CD4-positive, alpha-beta T cell (primary cell): ENCODE results near the gene STK40. TPM values are rescaled to one million over a fixed set of nuclear protein-coding genes. Genes with fewer than 3 reads are reported as not detected.
A peak's percentile ranks its signal among the peaks of the same experiment; 100 is the strongest.

ENCODE experiments used
- ATAC-seq: fragments of 200-7000 bp; cut with Tn5 transposase; one replicate; pipeline ENCODE4 v1.10.0; 2022; ENCODE audit warnings: mild to moderate bottlenecking; ENCODE audit not compliant: poor library complexity
- CTCF ChIA-PET: fragments of 350-600 bp; sonication (Branson Sonifier 250); formaldehyde crosslinking; loops from one replicate; lab custom pipeline; 2021; ENCODE audit warnings: antibody characterized with exemption, inconsistent platforms; lab: Charles Lee
- POLR2A ChIA-PET: fragments of 350-600 bp; sonication (Branson Sonifier 250); formaldehyde crosslinking; loops from one replicate; lab custom pipeline; 2021; ENCODE audit warnings: antibody characterized with exemption, inconsistent platforms; lab: Charles Lee
- DNase-seq, 14 experiments: peaks; one replicate each; pipeline ENCODE4 v3.0.0-alpha.2; 2013 to 2020; ENCODE audit warnings: mixed read lengths in 2 of 14
- H3K27ac ChIP-seq, 2 donors: one replicate each; pipeline versions ENCODE4 v1.5.1 to v1.7.0; 2013; ENCODE audit warnings: low read length in 2 of 2, low read depth in 1 of 2, mild to moderate bottlenecking in 1 of 2
- H3K27me3 ChIP-seq, 2 experiments: 1 replicate in 1 of 2; 2 replicates in 1 of 2; pipeline versions ENCODE4 v1.6.1 to v1.7.0; 2013; ENCODE audit warnings: low read length in 2 of 2, control low read depth in 1 of 2, mild to moderate bottlenecking in 1 of 2, moderate library complexity in 1 of 2; ENCODE audit not compliant: insufficient read depth in 2 of 2, control insufficient read depth in 1 of 2
- H3K36me3 ChIP-seq: one replicate; pipeline ENCODE4 v1.6.1; 2013; ENCODE audit warnings: low read length, control low read depth; ENCODE audit not compliant: insufficient read depth
- H3K4me1 ChIP-seq: one replicate; pipeline ENCODE4 v1.6.1; 2013; ENCODE audit warnings: low read length, control low read depth; ENCODE audit not compliant: insufficient read depth
- H3K4me3 ChIP-seq: one replicate; pipeline ENCODE4 v1.5.1; 2013; ENCODE audit warnings: mild to moderate bottlenecking, low read length, moderate library complexity
- H3K9me3 ChIP-seq, 2 experiments: 1 replicate in 1 of 2; 2 replicates in 1 of 2; pipeline versions ENCODE4 v1.6.1 to v1.7.0; 2013; ENCODE audit warnings: low read length in 2 of 2, mild to moderate bottlenecking in 2 of 2, control low read depth in 1 of 2, moderate library complexity in 1 of 2; ENCODE audit not compliant: control insufficient read depth in 1 of 2, insufficient read depth in 1 of 2
- H3K27ac Mint-ChIP-seq: one replicate; pipeline ENCODE4 v1.8.0; 2020; ENCODE audit warnings: mixed read lengths
- H3K27me3 Mint-ChIP-seq: one replicate; pipeline ENCODE4 v1.8.0; 2021; ENCODE audit warnings: mixed read lengths
- H3K36me3 Mint-ChIP-seq: one replicate; pipeline ENCODE4 v1.8.0; 2021; ENCODE audit warnings: low read depth, mixed read lengths
- H3K4me1 Mint-ChIP-seq: one replicate; pipeline ENCODE4 v1.8.0; 2021; ENCODE audit warnings: low read depth, mixed read lengths
- H3K4me3 Mint-ChIP-seq: one replicate; pipeline ENCODE4 v1.8.0; 2020; ENCODE audit warnings: mild to moderate bottlenecking, mixed read lengths
- H3K9me3 Mint-ChIP-seq: one replicate; pipeline ENCODE4 v1.8.0; 2020; ENCODE audit warnings: mixed read lengths
- CTCF ChIP-seq: fragments of 200-600 bp; IDR thresholded peaks from one replicate; pipeline ENCODE4 v1.8.0; 2022; ENCODE audit warnings: antibody characterized with exemption, mild to moderate bottlenecking
- intact Hi-C, 2 experiments: fragments of 100-400 bp; cut with DNase I in 1 of 2; cut with micrococcal nuclease in 1 of 2; formaldehyde crosslinking; loops; one replicate each; pipeline versions ENCODE4 v1.15.1 to v1.9.0; 2023 to 2025; cut with DNase I, micrococcal nuclease
- total RNA-seq, 174 experiments: library from RNA in 2 of 174; stranded (reverse) in 2 of 174; gene quantifications; one replicate each; pipeline ENCODE4 v1.2.3 and lab custom pipeline; 2021 to 2026

The STK40 gene
- total RNA-seq, 2 experiments from 2014 or later = 17.8 to 20.7 TPM

DNA sequence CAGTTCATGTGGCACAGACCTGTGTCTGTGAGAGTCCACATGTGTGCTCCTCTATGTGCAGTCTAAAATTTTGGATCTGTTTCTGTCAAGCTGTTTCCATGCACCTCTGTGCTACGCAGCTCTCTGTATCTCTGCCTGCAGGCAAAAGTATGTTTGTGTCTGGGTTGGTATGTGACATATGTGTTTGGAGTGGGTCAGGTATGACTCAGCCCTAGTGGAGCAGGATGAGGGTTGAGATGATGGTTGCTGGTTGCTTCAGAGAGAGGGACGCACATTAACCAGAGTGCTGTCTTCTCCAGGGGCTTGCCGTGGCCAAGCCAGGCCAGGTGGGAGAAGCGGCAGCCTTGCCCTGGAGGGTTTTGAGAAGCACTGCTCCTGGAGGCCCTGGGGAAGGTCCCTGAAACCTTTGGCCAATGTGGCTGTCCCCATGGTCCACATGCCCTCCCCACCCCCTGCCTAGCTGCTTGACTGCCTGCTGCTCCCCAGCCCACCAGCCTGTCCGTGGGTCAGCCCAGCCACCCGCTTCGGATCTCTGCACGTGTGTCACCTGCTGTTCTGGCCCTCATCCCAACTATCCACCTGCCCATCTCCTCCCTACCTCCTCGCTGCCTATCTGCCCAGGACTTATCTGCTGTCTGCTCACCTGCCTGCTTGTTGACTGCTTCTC lies 58.2 kb downstream of the STK40 start:
- ChIA-PET CTCF (interaction anchor here (1.3 kb wide), 1 partner anchor 41 kb away, joined by 3 read pairs; no protein-coding TSS in a partner anchor), POLR2A (no interaction called here)
- peaks cover 28% of the 10 kb centered on the region for H3K4me1 ChIP-seq
- no peak overlapping the region for H3K27ac Mint-ChIP-seq
- no peak for TF ChIP-seq CTCF
- H3K9me3 ChIP-seq = no peaks in the 10 kb centered on the region
- H3K4me1 Mint-ChIP-seq = peaks cover 18% of the 10 kb centered on the region
- no peaks in the 10 kb centered on the region for H3K27me3 ChIP-seq
- H3K27ac ChIP-seq = no peak overlapping the region
- ATAC-seq (no peak), DNase-seq (no peak)
- no peaks in the 10 kb centered on the region for H3K36me3 Mint-ChIP-seq
- H3K4me3 Mint-ChIP-seq = no peak overlapping the region
- no peaks in the 10 kb centered on the region for H3K27me3 Mint-ChIP-seq
- no peaks in the 10 kb centered on the region for H3K36me3 ChIP-seq
- intact Hi-C loops = no loop called here
- H3K9me3 Mint-ChIP-seq = no peaks in the 10 kb centered on the region
- no peak overlapping the region for H3K4me3 ChIP-seq

DNA sequence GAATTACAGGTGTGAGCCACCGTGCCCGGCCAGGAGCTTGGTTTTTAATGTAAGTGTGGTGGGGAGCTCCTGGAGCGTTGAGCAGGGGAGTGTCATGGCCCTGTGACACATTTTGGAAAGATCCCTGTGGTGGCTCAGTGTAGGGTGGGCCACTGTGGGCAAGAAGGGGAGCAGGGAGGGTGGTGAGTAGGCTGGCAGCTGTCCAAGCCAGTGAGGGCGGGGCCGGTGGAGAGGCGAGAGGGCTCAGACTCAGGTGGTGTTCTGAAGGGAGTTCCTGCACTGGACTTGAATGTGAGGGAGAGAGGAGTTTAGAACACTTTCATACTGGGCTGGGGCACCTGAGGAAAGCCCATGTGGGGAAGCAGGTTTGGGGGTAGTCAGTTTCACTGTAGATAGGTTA lies 59.2 kb downstream of the STK40 start:
- no peak for DNase-seq
- H3K4me3 ChIP-seq = no peak overlapping the region
- H3K4me1 ChIP-seq = peaks cover 36% of the 10 kb centered on the region
- H3K27me3 Mint-ChIP-seq = no peaks in the 10 kb centered on the region
- intact Hi-C loops = no loop called here
- no peak for ATAC-seq
- peaks cover 23% of the 10 kb centered on the region for H3K4me1 Mint-ChIP-seq
- no peaks in the 10 kb centered on the region for H3K36me3 ChIP-seq
- H3K27me3 ChIP-seq = no peaks in the 10 kb centered on the region
- H3K27ac ChIP-seq = no peak overlapping the region
- H3K36me3 Mint-ChIP-seq = no peaks in the 10 kb centered on the region
- TF ChIP-seq CTCF = no peak
- H3K27ac Mint-ChIP-seq = no peak overlapping the region
- no peaks in the 10 kb centered on the region for H3K9me3 Mint-ChIP-seq
- no peak overlapping the region for H3K4me3 Mint-ChIP-seq
- CTCF ChIA-PET = no interaction called here
- H3K9me3 ChIP-seq = no peaks in the 10 kb centered on the region
- POLR2A ChIA-PET = no interaction called here

GRCh38 chr1:36324353-36324703 lies 61.4 kb downstream of the STK40 start:
- Mint-ChIP-seq H3K4me1 (peaks cover 30% of the 10 kb centered on the region), H3K9me3 (no peaks in the 10 kb centered on the region), H3K27ac (no peak overlapping the region), H3K36me3 (no peaks in the 10 kb centered on the region), H3K4me3 (peak overlapping the region; percentile 85), H3K27me3 (no peaks in the 10 kb centered on the region)
- intact Hi-C loops = loop anchor here in 1 of 2 experiments (5.0 kb wide), 1 partner anchor 43 kb away; no protein-coding TSS in a partner anchor
- peaks cover 42% of the 10 kb centered on the region for H3K4me1 ChIP-seq
- no peaks in the 10 kb centered on the region for H3K27me3 ChIP-seq
- peak overlapping the region; percentile 56 for H3K4me3 ChIP-seq
- DNase-seq (no peak), ATAC-seq (no peak)
- ChIA-PET POLR2A (interaction anchor here (1.0 to 3.1 kb wide), 4 partner anchors 18 to 101 kb away, joined by 3 to 19 read pairs (median 6); partner anchors contain the start of gene SH3D21), CTCF (interaction anchor here (0.6 to 2.0 kb wide), 3 partner anchors 18 to 63 kb away, joined by 3 to 7 read pairs (median 5); partner anchors contain the start of gene SH3D21)
- H3K27ac ChIP-seq = no peak overlapping the region
- no peaks in the 10 kb centered on the region for H3K9me3 ChIP-seq
- TF ChIP-seq CTCF = no peak
- H3K36me3 ChIP-seq = no peaks in the 10 kb centered on the region
